AG20443 (cell line): ENCODE results near the gene LRRC4B.
A peak's percentile ranks its signal among the peaks of the same experiment; 100 is the strongest.

Experiments
- DNase-seq: peaks from one replicate; pipeline ENCODE4 v3.0.0; 2012; ENCODE audit warnings: low spot score, mixed read lengths

The LRRC4B gene

GRCh38 chr19:50520822-50521465, 47.3 kb downstream of the LRRC4B start:
- DNase-seq = no peak

- no peak for DNase-seq
Measured at GRCh38 chr19:50519006-50519575, 49.1 kb downstream of the LRRC4B start.

GRCh38 chr19:50518091-50519005, 49.9 kb downstream of the LRRC4B start:
- DNase-seq = no peak

- DNase-seq = no peak
Measured at GRCh38 chr19:50517704-50518075, 50.5 kb downstream of the LRRC4B start.

- no peak for DNase-seq
Measured at GRCh38 chr19:50516964-50517703, 51.1 kb downstream of the LRRC4B start.

DNA sequence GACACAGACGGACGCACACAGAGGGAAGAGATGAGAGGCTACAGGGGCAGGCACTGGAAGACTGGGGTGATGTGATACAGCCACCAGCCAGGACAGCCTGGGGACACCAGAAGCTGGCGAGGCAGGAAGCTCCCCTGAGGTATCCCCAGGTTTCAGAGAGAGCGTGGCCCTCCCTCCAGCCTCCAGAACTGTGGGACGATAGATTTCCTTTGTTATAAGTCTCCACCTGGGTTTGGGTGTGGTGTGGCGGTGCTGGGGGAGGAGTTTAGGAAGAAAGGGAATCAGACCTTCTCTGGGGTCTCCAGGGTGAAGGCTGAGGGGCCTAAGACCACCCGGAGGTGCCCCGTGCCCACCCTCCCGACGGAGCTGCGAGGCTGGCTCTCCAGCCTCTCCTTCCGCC, 51.8 kb downstream of the LRRC4B start:
- DNase-seq = no peak

GRCh38 chr19:50515168-50515561, 53.1 kb downstream of the LRRC4B start:
- no peak for DNase-seq

DNA sequence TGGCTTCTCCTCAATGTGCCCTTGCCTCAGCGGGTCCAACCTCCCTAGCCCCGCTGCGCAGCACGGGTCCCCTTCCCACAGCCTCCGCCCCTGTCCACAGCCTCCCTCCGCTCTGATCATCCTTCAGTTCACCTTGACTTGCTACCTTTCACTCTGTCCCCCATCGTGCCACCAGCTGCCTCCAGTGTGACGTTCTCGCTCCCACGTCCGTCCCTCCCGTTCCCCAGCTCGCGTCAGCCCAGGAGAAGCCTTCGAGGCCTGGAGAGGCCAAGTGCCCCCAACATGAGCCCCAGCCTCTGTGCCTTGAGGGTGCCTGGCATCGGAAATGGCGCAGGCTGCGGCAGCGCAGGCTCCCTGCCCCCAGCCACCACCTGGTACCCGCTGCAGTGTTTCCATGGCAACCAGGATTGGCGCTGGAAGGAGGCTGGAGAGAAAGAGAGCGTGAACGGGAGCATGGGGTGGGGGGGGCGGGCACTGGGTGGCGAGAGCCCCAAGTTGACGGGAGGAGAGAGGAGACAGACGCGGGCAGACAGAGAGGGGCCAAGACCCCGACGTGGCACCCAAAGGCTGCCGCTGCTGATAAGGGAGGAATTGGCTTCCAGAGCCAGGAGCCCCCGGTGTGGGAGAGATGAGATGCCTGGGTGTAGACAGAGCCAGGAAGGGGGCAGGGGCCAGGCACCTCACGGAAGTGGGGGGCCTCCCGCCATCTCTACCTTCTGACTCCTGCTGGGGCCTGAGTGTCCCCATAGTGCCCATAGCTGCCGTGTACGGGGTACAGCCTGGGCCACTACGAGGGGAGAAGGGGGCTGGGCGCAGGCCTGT, 53.7 kb downstream of the LRRC4B start:
- DNase-seq = no peak

GRCh38 chr19:50513746-50514345, 54.4 kb downstream of the LRRC4B start, which contains the start of gene ASPDH:
TSS of gene ASPDH (minus strand) at chr19:50513913. CDS start at chr19:50513823, 90 bp downstream.
- DNase-seq = no peak

GRCh38 chr19:50512999-50513745, 55.1 kb downstream of the LRRC4B start:
- DNase-seq = no peak

DNA sequence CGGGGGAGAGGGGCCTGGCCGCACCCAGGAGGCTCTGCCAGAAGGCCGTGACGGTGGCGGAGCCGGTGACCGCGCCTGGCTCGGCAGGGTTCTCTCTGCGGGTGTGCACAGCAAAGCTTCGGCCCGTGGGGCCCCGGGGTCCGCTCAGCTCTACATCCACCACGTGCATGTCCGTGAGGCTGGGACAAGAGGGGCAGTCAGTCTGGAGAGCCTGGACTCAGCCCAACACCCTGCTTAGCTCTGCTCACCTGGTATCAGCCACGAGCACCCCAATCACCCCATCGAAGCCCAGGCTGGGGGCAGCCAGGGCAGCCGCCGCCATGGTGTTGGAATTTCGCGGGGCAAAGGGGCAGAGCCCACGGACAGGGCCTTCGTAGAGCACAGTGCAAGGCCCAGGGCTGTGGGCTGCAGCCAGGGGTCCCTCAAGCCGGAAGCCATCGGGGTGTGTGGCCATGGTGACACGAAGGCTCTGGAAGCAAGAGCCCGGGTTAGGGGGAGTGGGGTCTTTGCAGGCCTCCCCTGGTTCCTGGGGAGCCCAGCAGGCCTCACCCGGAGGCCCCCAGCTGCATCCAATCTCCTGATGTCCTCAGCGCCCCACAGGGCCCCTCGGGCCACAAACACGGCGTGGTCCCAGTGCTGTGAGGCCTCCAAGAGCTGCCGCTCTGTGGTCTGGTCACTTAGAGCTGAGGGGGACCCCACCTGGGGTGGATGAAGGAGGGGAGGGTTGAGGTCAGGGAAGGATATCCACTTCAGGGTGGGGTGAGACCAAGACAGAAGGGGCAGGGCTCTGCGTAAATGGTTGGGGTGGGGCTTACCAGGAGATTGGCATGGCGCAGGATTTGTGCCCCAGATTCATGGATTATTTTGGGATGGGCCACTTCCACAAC, 55.9 kb downstream of the LRRC4B start:
- DNase-seq = no peak

- peak; percentile 98 for DNase-seq
Measured at GRCh38 chr19:50511069-50511822, 57.0 kb downstream of the LRRC4B start, which contains the start of gene JOSD2. TSS of gene JOSD2 (minus strand) at chr19:50511191. CDS start at chr19:50510431, 760 bp downstream.

GRCh38 chr19:50510700-50511068, 57.6 kb downstream of the LRRC4B start:
- DNase-seq = no peak

DNA sequence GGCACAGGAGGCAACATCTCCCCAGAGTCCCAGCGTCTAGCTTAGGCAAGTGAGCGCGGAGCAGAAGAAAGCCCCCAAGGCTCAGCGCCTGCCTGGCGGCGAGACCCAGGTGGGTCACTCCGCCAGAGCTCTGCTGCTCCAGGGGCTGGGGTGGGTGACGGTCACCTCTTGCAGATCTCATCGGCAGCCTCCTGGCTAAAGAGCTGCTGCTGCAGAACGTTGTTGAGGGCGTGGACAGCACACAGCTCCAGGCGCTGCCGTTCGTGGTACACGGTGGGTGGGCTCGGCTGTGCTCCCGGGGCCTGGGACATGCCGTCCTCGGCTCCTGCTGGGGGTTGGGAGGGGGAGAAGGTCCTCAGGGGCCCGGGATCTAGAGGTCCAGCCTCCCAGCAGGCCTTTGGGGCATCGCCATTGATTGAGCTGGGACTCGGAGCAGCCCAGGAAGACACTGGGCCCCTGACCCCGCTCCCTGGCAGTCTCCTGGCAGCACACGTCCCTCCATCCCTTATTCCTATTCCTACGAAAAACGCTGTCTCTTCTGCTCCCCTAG, 58.0 kb downstream of the LRRC4B start:
- DNase-seq = no peak

DNA sequence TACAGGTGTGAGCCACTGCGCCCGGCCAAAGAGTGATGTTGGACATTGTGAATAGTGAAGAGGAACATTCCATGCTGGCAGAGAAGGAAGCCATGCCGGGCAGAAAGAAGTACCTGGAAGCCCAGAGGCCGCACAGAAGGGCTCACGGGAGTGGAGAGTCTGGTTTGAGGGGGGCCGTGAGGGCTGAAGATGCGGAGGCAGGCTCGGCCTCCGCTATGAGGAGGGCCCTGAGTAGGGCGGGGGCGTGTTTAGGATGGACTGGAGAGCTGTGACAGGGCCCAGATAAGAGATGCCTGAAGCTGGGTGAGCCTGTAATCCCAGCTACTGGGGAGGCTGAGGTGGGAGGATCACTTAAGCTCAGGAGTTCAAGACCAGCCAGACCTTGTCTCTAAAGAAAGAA, 58.9 kb downstream of the LRRC4B start:
- DNase-seq = no peak

DNA sequence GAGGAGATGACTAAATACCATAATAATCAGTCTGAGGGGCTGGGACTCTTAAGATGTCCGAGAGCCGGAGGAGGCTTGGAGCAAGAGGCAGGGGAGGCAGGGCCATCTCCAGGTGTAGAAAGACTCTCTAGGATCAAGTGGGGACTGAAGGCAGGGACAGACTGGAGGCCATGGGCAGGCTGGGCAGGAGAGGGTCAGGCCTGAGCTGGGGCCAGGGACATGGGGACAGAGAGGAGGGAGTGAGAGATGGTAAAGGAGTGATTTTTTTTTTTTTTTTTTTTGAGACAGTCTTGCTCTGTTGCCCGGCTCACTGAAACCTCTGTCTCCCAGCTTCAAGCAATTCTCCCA, 59.4 kb downstream of the LRRC4B start:
- DNase-seq = no peak

GRCh38 chr19:50507376-50507775, 60.9 kb downstream of the LRRC4B start:
- no peak for DNase-seq

GRCh38 chr19:50506700-50507099, 61.5 kb downstream of the LRRC4B start:
- DNase-seq = no peak
